GM19043 (cell line): ENCODE results near the gene ANP32E.
"Not testable (repeated sequence)": the region's sequence is repeated elsewhere in the genome, so short reads cannot be mapped to it uniquely, and the experiment has no call there.

Experiments used
- ATAC-seq: cut with Tn5 transposase; IDR thresholded peaks from one replicate; pipeline ENCODE4 v1.9.1; 2021; ENCODE audit warnings: low read depth; ENCODE audit not compliant: unreplicated experiment

The ANP32E gene

GRCh38 chr1:150215855-150216254 lies 20.1 kb downstream of the ANP32E start:
- not testable (repeated sequence) for ATAC-seq

GRCh38 chr1:150214099-150214756 lies 21.7 kb downstream of the ANP32E start:
- not testable (repeated sequence) for ATAC-seq

GRCh38 chr1:150213170-150214098 lies 22.5 kb downstream of the ANP32E start:
- peak; percentile 90 for ATAC-seq

- ATAC-seq: no peak
These were observed 23.8 kb downstream of the ANP32E start for GRCh38 chr1:150212070-150212469.

GRCh38 chr1:150210706-150211105 lies 25.2 kb downstream of the ANP32E start:
- ATAC-seq: no peak

- ATAC-seq: no peak
These were observed 25.8 kb downstream of the ANP32E start for GRCh38 chr1:150210091-150210490.

- ATAC-seq: not testable (repeated sequence)
These were observed 27.5 kb downstream of the ANP32E start for GRCh38 chr1:150208460-150208859.

- no peak for ATAC-seq
These were observed 28.5 kb downstream of the ANP32E start for GRCh38 chr1:150207281-150207971.

GRCh38 chr1:150196417-150196816 lies 39.5 kb downstream of the ANP32E start:
- no peak for ATAC-seq

GRCh38 chr1:150194381-150195031 lies 41.4 kb downstream of the ANP32E start:
- no peak for ATAC-seq

GRCh38 chr1:150192012-150192411 lies 43.9 kb downstream of the ANP32E start:
- ATAC-seq: no peak

GRCh38 chr1:150187560-150187931 lies 48.4 kb downstream of the ANP32E start:
- ATAC-seq: no peak

GRCh38 chr1:150186789-150187559 lies 48.9 kb downstream of the ANP32E start:
- ATAC-seq: no peak

- not testable (repeated sequence) for ATAC-seq
These were observed 49.5 kb downstream of the ANP32E start for GRCh38 chr1:150186438-150186788.

- no peak for ATAC-seq
These were observed 50.4 kb downstream of the ANP32E start for GRCh38 chr1:150185481-150185880.

GRCh38 chr1:150183061-150183460 lies 52.9 kb downstream of the ANP32E start:
- ATAC-seq: no peak

- no peak for ATAC-seq
These were observed 53.7 kb downstream of the ANP32E start for GRCh38 chr1:150182247-150182646.

- ATAC-seq: no peak
These were observed 55.4 kb downstream of the ANP32E start for GRCh38 chr1:150180474-150180873.

- no peak for ATAC-seq
These were observed 56.0 kb downstream of the ANP32E start for GRCh38 chr1:150179867-150180266.

- ATAC-seq: no peak
These were observed 57.4 kb downstream of the ANP32E start for GRCh38 chr1:150178548-150178947.
